Lower lobe of right lung (tissue), 2 donors: ENCODE results near the gene ZNF735. TPM values are rescaled to one million over a fixed set of nuclear protein-coding genes. Genes with fewer than 3 reads are reported as not detected.
"Not testable (repeated sequence)": the region's sequence is repeated elsewhere in the genome, so short reads cannot be mapped to it uniquely, and the experiment has no call there.

Experiments
- ATAC-seq, 2 donors: fragments of 200-7000 bp; cut with Tn5 transposase; one replicate each; pipeline ENCODE4 v1.9.1; 2020 to 2022; ENCODE audit warnings: mild to moderate bottlenecking in 2 of 2, moderate library complexity in 2 of 2
- DNase-seq: peaks from one replicate; pipeline ENCODE4 v3.0.0-alpha.2; 2020
- H3K27ac ChIP-seq: fragments of 200-600 bp; one replicate; pipeline ENCODE4 v1.8.0; 2022
- H3K27me3 ChIP-seq: fragments of 200-600 bp; one replicate; pipeline ENCODE4 v1.8.0; 2022; ENCODE audit warnings: low read depth
- H3K36me3 ChIP-seq: fragments of 200-600 bp; one replicate; pipeline ENCODE4 v1.8.0; 2022; ENCODE audit warnings: mild to moderate bottlenecking
- H3K4me1 ChIP-seq: fragments of 200-600 bp; one replicate; pipeline ENCODE4 v1.8.0; 2022
- H3K4me3 ChIP-seq: fragments of 200-600 bp; one replicate; pipeline ENCODE4 v1.8.0; 2022; ENCODE audit warnings: mild to moderate bottlenecking
- H3K9me3 ChIP-seq: fragments of 200-600 bp; one replicate; pipeline ENCODE4 v1.8.0; 2022
- CTCF ChIP-seq: fragments of 200-600 bp; IDR thresholded peaks from one replicate; pipeline ENCODE4 v1.8.0; 2022; ENCODE audit warnings: antibody characterized with exemption, mild to moderate bottlenecking
- intact Hi-C: fragments of 100-400 bp; cut with DNase I; formaldehyde crosslinking; loops from one replicate; pipeline ENCODE4 v1.11.0; 2022
- total RNA-seq: library from RNA; stranded (reverse); fragmentation: NEBNext Ultra II Directional; extraction: Animal tissue kit (Norgen Biotek cat#: 25700); gene quantifications from one replicate; pipeline ENCODE4 v1.2.1, GENCODE V29; 2021
- donor health status: DM: no; HTN: yes; CAD: no; lungs with severe emphysema.

The ZNF735 gene
- total RNA-seq, 1 donor from 2014 or later, result not detected

- TF ChIP-seq CTCF, result no peak
- ATAC-seq (no peak), DNase-seq (no peak)
- intact Hi-C loops, result no loop called here
- no peaks in the 10 kb centered on the region for H3K36me3 ChIP-seq
- no peaks in the 10 kb centered on the region for H3K27me3 ChIP-seq
- no peaks in the 10 kb centered on the region for H3K4me1 ChIP-seq
- peaks cover 7% of the 10 kb centered on the region for H3K9me3 ChIP-seq
- H3K4me3 ChIP-seq, result no peak overlapping the region
- H3K27ac ChIP-seq, result no peak overlapping the region
Measured at GRCh38 chr7:64192148-64192704, 14.8 kb upstream of the ZNF735 start.

GRCh38 chr7:64192775-64193174 is 14.2 kb upstream of the ZNF735 start:
- ATAC-seq, result no peak
- Histone ChIP-seq H3K27me3 (no peaks in the 10 kb centered on the region), H3K4me1 (no peaks in the 10 kb centered on the region), H3K27ac (no peak overlapping the region), H3K36me3 (no peaks in the 10 kb centered on the region), H3K4me3 (no peak overlapping the region), H3K9me3 (peaks cover 8% of the 10 kb centered on the region)
- no peak for DNase-seq
- TF ChIP-seq CTCF, result no peak
- intact Hi-C loops, result no loop called here

- H3K4me3 ChIP-seq, H3K27me3 ChIP-seq, intact Hi-C loops, H3K27ac ChIP-seq, H3K36me3 ChIP-seq, H3K4me1 ChIP-seq, DNase-seq, ATAC-seq: not testable (repeated sequence)
- peaks cover 58% of the 10 kb centered on the region for H3K9me3 ChIP-seq
Measured at GRCh38 chr7:64219710-64220298, 12.8 kb downstream of the ZNF735 start.

- DNase-seq (no peak), ATAC-seq (no peak)
- no peak for TF ChIP-seq CTCF
- Histone ChIP-seq H3K36me3 (no peaks in the 10 kb centered on the region), H3K4me3 (no peak overlapping the region), H3K4me1 (no peaks in the 10 kb centered on the region), H3K9me3 (peaks cover 65% of the 10 kb centered on the region), H3K27me3 (no peaks in the 10 kb centered on the region), H3K27ac (no peak overlapping the region)
- intact Hi-C loops, result no loop called here
Measured at GRCh38 chr7:64223366-64223765, 16.4 kb downstream of the ZNF735 start.

- H3K27ac ChIP-seq, intact Hi-C loops, H3K4me1 ChIP-seq, H3K4me3 ChIP-seq, H3K27me3 ChIP-seq, ATAC-seq, DNase-seq, H3K36me3 ChIP-seq: not testable (repeated sequence)
- peaks cover 27% of the 10 kb centered on the region for H3K9me3 ChIP-seq
Measured at GRCh38 chr7:64228174-64228573, 21.2 kb downstream of the ZNF735 start, which contains the start of gene ZNF679. Gene ZNF679, plus strand, starts transcription at chr7:64228474. Its CDS starts 20,644 bp downstream, at chr7:64249118.

- intact Hi-C loops, result no loop called here
- TF ChIP-seq CTCF, result no peak
- no peaks in the 10 kb centered on the region for H3K36me3 ChIP-seq
- H3K27ac ChIP-seq, result no peak overlapping the region
- H3K4me1 ChIP-seq, result no peaks in the 10 kb centered on the region
- DNase-seq, result no peak
- ATAC-seq, result no peak
- no peak overlapping the region for H3K4me3 ChIP-seq
- H3K27me3 ChIP-seq, result no peaks in the 10 kb centered on the region
- peaks cover 40% of the 10 kb centered on the region for H3K9me3 ChIP-seq
Measured at GRCh38 chr7:64266341-64266919, 59.4 kb downstream of the ZNF735 start.

Other genes with a start within 250 kb of the ZNF735 start
- gene ZNF722, start 208.4 kb upstream of the ZNF735 start, total RNA-seq, result not detected
- 5.4 TPM for gene ZNF727, start 161.8 kb upstream of the ZNF735 start, total RNA-seq
- gene ZNF679, start 21.3 kb downstream of the ZNF735 start, total RNA-seq, result not detected
- gene ZNF736, start 106.8 kb downstream of the ZNF735 start, total RNA-seq, result 15.1 TPM